NCI-H128 (cell line): ENCODE results near the gene INCENP.
A peak's percentile ranks its signal among the peaks of the same experiment; 100 is the strongest.
"Not testable (repeated sequence)": the region's sequence is repeated elsewhere in the genome, so short reads cannot be mapped to it uniquely, and the experiment has no call there.

ENCODE experiments used
- DNase-seq: peaks from one replicate; lab custom pipeline; 2025; ENCODE audit not compliant: unreplicated experiment; lab: John Stamatoyannopoulos, UW

Gene INCENP

DNA sequence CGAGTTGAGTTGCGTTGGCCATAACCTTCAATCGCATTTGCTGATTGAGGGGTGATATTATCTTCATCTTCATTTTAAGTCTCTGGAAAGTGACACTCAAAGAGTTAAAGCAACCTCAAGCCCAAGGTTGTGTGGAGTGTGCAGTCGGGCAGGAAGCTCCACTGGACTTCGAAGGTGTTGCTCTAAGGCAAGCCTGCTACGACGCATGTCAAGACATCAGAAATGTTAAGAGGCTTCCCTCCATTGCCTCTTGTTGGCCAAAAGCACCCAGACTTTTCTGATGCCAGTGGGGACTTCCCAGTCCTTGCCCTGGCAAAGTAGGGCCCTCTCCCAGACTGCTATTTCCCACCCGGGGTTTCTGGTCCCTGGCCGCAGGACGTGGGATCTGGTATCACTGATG, 42.6 kb downstream of the INCENP start:
- DNase-seq: no peak

DNA sequence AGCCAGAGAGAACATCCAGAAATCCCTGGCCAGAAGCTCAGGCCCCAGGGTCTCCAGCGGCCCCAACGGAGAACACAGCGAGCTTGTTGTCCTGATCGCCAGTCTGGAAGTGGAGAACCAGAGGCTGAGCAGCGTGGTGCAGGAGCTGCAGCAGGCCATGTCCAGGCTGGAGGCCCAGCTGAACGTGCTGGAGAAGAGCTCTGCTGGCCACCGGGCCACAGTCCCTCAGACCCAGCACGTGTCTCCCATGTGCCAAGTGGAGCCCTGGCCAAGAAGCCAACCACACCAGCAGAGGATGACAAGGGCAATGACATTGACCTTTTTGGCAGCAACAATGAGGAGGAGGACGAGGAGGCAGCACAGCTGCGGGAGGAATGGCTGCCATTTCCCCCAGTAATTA, 45.6 kb downstream of the INCENP start:
- DNase-seq: no peak

DNA sequence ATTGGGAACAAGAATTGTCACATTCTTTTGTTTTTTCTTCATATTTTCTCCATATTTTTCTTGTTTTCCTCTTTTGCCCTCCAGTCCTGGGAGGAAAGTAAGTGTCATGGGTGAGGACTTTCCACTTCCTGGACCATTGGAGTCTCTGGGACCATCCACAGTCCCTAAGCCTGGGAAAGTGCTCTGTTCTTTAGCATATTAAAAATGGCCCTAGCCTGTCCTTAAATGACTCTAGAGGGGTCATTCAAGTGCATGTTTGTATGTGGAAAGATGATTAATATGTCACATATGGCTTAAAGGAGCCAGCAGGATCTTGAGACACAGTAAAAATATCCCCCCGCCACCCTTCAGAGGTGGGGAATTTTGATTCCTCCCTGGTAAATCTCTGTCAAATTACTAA, 46.1 kb downstream of the INCENP start:
- DNase-seq: no peak

DNA sequence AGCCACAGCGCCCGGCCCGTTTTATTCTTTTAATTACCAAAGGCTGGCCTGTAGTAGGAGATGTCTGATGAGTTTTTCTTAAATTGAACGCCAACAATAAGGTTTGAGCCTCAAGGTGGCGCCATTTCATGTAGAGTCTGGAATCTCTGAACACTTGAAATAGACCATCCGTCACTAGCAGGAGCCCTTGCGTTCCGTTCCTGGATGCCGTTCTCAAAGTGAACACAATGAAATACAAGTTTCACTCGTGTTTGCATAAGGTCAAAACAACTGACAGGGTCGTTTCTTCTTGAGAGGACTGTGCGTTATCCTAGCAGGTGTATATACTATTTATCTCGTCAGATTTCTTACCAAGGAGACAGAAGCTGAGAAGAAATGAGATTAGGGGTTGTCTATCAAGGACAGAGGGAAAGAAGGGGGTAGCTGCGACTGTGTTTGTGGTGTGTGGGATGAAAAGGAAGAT, 47.5 kb downstream of the INCENP start:
- peak; percentile 63 for DNase-seq

DNA sequence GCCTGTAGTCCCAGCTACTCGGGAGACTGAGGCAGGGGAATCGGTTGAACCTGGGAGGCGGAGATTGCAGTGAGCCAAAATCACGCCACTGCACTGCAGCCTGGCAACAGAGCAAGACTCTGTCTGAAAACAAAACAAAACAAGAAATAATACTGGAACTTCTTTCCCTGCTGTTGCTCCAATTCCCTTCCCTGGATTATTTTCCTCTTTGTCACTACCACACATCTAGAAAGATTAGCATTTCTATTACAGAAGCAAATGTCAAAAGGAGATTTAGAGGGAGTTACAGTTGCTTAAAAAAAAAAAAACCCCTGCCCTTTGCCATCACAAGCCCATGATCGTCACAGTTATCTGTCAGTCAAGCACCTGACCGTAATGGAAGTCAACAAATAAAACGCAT, 48.5 kb downstream of the INCENP start:
- no peak for DNase-seq

DNA sequence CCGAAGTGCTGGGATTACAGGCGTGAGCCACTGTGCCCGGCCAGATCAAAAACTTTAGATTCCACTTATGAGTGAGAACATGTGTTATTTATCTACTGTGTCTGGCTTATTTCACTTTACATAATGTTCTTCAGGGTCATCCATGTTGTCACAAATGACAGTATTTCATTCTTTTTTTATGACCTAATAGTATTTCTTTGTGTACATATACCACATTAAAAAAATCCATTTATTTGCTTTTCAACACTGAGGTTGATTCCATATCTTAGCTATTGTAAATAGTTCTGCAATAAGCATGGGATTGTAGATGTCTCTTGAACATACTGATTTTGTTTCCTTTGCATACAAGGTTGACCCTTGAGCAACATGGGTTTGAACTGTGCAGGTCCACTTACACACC, 53.0 kb downstream of the INCENP start:
- no peak for DNase-seq

DNA sequence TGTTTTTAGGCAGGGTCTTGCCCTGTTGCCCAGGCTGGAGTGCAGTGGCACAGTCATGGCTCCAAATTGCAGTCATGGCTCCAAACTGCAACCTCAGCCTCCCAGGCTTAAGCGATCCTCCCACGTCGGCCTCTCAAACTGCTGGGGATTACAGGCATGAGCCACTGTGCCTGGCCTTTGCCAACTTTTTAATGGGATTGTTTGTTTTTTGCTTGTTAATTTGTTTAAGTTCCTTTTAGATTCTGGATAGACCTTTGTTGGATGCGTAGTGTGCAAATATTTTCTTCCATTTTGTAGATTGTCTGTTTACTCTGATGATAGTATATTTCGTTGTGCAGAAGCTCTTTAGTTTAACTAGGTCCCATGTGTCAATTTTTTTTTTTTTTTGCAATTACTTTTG, 56.2 kb downstream of the INCENP start:
- DNase-seq: no peak

DNA sequence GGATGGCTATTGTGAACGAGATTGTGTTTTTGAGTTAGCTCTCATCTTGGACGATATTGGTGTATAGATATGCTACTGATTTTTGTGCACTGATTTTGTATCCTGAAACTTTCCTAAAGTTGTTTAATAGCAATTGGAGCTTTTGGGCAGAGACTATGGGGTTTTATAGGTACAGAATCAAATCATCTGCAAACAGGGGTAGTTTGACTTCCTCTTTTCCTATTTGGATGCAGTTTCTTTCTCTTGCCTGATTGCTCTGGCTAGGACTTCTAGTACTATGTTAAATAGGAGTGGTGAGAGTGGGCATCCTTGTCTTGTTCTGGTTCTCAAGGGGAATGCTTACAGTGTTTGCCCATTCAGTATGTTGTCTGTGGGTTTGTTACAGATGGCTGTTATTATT, 57.3 kb downstream of the INCENP start:
- no peak for DNase-seq

DNA sequence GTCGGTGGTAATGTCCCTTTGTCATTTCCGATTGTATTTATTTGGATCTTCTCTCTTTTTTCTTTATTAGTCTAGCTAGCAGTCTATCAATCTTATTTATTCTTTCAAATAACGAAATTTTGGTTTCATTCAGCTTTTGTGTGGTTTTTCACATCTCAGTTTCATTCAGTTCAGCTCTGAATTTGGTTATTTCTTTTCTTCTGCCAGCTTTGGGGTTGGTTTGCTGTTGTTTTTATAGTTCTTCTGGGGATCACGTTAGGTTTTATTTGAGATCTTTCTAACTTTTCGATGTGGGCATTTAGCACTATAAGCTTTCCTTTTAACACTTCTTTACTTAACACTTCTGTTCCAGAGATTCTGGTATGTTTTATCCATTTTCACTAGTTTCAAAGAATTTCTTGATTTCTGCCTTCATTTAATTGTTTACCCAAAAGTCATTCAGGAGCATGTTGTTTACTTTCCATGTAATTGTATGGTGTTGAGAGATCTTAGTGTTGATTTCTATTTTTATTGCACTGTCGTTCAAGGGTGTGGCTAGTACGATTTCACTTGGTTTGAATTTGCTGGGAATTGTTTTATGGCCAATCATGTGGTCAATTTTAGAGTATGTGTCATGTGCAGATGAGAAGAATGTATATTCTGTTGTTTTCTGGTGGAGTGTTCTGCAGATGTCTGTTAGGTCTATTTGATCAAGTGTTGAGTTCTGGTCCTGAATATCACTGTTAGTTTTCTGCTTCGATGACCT, 58.5 kb downstream of the INCENP start:
- no peak for DNase-seq

DNA sequence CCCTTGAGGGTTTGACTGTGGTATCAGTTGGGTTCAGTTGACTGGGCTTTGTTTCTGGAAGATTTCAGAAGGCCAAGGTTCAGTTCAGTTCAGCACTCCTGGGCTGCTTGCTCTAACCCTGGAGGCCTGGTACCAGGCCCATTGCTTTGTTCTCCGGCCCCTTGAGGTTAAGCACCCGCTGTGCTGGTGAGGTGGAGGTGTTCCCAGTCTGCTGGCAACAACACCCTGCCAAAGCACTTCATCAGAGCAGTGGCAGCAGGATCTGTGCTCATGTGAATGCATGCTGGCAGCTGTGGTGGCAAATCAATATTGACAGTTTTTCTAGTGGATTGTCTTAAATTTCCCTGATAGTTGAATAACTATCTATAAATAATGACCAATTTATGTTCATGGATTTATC, 62.4 kb downstream of the INCENP start:
- DNase-seq: peak; percentile 5

DNA sequence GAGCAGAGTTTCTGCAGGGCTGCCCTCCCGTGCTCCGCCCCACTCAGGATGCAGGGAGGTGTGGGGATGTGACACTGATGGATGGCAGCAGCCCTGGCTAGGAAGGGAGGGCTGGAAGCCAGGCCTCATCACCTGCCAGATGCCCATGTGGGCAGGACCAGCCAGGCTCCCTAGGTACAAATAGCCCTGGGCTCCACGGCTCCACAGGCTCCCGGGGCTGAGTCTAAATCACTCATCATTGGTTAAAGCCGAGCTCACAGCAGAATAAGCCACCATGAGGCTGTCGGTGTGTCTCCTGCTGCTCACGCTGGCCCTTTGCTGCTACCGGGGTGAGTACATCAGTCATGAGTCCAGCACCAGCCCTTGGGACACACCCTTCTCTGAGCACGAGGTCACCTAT, 66.2 kb downstream of the INCENP start, which contains the start of gene SCGB1D1:
TSS of gene SCGB1D1 (plus strand) at position 206 of the 400 bp plus-strand sequence. CDS start at position 275, 69 bp downstream.
- DNase-seq: no peak

DNA sequence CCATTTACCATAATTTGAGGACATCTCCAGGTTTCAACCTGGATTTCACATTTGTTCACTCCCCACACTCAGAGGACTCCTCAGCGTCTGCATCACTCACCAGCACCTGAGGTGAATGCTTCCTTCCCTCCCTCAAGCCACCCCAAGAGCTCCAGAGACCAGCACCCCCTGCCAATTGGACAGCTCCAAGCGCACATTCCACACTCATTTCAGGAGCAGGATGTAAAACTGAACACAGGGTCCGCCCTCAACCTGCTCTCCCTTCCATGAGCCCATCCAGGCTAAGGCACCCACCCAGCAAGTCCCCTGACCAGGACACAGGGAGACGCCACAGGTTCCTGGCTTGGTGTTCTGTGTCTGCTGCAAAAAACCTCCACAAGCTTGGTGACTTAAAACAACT, 70.1 kb downstream of the INCENP start:
- no peak for DNase-seq

DNA sequence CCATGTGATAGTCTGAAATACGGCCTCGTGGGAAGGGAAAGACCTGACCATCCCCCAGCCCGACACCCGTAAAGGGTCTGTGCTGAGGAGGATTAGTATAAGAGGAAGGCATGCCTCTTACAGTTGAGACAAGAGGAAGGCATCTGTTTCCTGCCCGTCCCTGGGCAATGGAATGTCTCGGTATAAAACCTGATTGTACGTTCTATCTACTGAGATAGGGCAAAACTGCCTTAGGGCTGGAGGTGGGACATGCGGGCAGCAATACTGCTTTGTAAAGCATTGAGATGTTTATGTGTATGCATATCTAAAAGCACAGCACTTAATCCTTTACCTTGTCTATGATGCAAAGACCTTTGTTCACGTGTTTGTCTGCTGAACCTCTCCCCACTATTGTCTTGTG, 71.2 kb downstream of the INCENP start:
- not testable (repeated sequence) for DNase-seq

DNA sequence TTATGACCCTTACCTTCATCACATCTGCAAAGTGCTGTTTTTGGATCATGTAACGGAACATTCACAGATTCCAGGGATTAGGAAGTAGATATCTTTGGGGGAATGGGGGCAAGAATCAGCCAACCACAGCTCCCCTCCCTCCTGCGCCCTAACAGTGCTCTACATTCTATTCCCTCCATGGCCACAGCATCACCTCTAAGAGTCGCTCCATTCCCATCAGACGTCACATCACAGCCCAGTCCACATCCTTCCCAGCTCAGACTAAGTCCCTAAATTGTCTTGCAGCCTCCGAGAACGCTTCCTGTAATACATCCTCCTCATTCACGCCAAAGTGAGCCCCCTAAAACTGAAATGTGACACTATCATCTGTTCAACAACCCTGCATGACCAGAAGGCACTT, 72.1 kb downstream of the INCENP start:
- DNase-seq: no peak

DNA sequence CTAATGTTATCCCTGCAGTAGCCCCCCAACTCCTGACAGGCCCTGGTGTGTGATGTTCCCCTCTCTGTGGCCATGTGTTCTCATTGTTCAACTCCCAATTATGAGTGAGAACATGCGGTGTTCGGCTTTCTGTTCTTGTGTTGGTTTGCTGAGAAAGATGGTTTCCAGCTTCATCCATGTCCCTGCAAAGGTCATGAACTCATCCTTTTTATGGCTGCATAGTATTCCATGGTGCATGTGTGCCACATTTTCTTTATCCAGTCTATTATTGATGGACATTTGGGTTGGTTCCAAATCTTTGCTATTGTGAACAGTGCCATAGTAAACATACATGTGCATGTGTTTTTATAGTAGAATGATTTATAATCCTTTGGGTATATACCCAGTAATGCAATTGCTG, 73.6 kb downstream of the INCENP start:
- not testable (repeated sequence) for DNase-seq

DNA sequence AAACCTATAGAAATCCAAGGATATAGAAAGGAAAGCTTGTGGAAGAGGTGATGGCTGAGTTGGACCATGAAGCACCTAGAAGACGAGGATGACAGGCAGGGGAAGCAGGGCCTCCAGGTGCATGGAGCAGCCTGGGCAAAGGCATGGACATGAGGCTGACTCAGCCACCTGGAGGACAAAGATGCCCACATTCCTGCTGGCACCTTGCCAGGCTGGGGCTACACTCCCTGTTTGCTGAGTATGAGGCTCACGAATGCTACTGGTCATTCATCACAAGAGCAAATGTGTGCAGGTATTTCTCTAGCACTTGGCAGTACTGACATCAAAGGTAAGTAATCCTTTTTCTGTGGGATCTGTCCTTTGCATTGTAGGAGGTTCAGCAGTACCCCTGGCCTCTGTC, 77.6 kb downstream of the INCENP start:
- DNase-seq: no peak
